K562 (cell line): ENCODE measurements around the gene PPP1R14B. TPM values are rescaled to one million over a fixed set of nuclear protein-coding genes. Genes with fewer than 3 reads are reported as not detected.

ENCODE experiments used
- ATAC-seq: fragments of 200-7000 bp; cut with Tn5 transposase; 3 replicates; pipeline ENCODE4 v1.9.1; 2020; ENCODE audit warnings: moderate library complexity
- BruUV-seq: library from RNA; stranded (reverse); fragments of 400-500 nt; replicated peaks from 2 replicates; lab custom pipeline; 2021; lab: Mats Ljungman, UMichigan
- CTCF ChIA-PET: fragments of 300-600 bp; formaldehyde crosslinking; extraction: SDS; loops from one replicate; lab custom pipeline; 2021; ENCODE audit warnings: low intra/inter-chr PET ratio; lab: Yijun Ruan, JAX
- POLR2A ChIA-PET: fragments of 300-600, 350-650 bp; sonication (Branson Sonifier 250); formaldehyde crosslinking; extraction: SDS; loops from one replicate; lab custom pipeline; 2021; ENCODE audit warnings: antibody characterized with exemption, inconsistent platforms; lab: Yijun Ruan, JAX
- DNase-seq, 4 experiments: peaks; one replicate each; pipeline versions ENCODE4 v3.0.0 to v3.0.0-alpha.2; 2011 to 2018; ENCODE audit warnings: low spot score in 3 of 4, mixed read lengths in 3 of 4; ENCODE audit errors: extremely low read depth in 1 of 4
- FAIRE-seq: peaks from 2 replicates; lab custom pipeline; 2011; peaks lifted over from hg19 to GRCh38; lab: Jason Lieb, UNC
- H2AFZ ChIP-seq: 2 replicates; pipeline ENCODE4 v1.6.0; 2011; ENCODE audit warnings: low read depth, low read length, control low read depth, inconsistent platforms
- H3K27ac ChIP-seq: fragments of 200-600 bp; 3 replicates; pipeline ENCODE4 v1.8.0; 2011; ENCODE audit warnings: low read depth, mild to moderate bottlenecking, control low read depth, inconsistent platforms, low read length, moderate library complexity, mixed read lengths; ENCODE audit errors: extremely low read depth
- H3K27me3 ChIP-seq, 2 experiments: fragments of 300-600 bp in 1 of 2; 2 replicates in 1 of 2; 3 replicates in 1 of 2; pipeline versions ENCODE4 v1.6.0 to v1.8.0; 2011; ENCODE audit warnings: inconsistent platforms in 2 of 2, low read length in 2 of 2, mild to moderate bottlenecking in 1 of 2, mixed read lengths in 1 of 2, moderate library complexity in 1 of 2; ENCODE audit not compliant: control insufficient read depth in 2 of 2, insufficient read depth in 2 of 2
- H3K36me3 ChIP-seq: fragments of 300-600 bp; 3 replicates; pipeline ENCODE4 v1.8.0; 2011; ENCODE audit warnings: mild to moderate bottlenecking, low read length, inconsistent platforms; ENCODE audit not compliant: control insufficient read depth, insufficient read depth
- H3K4me1 ChIP-seq, 2 experiments: fragments of 200-600 bp in 1 of 2; replicated peaks in 1 of 2; 2 replicates in 1 of 2; 3 replicates in 1 of 2; pipeline versions ENCODE4 v1.5.1 to v1.8.0; 2011; ENCODE audit warnings: inconsistent platforms in 2 of 2, low read length in 2 of 2, mild to moderate bottlenecking in 1 of 2, mixed read lengths in 1 of 2, moderate library complexity in 1 of 2; ENCODE audit not compliant: control insufficient read depth in 2 of 2, insufficient read depth in 2 of 2
- H3K4me2 ChIP-seq: 2 replicates; pipeline ENCODE4 v1.6.1; 2011; ENCODE audit warnings: low read length, control low read depth, inconsistent platforms, mixed read lengths; ENCODE audit not compliant: insufficient read depth
- H3K4me3 ChIP-seq: fragments of 200-600 bp; sonication (generic), shearing (Covaris generic); 2 replicates; pipeline ENCODE4 v1.5.1; 2016; ENCODE audit warnings: control low read depth, inconsistent platforms
- H3K79me2 ChIP-seq: fragments of 200-600 bp; 3 replicates; pipeline ENCODE4 v1.8.0; 2011; ENCODE audit warnings: low read length, inconsistent platforms; ENCODE audit not compliant: control insufficient read depth, insufficient read depth
- H3K9ac ChIP-seq, 2 experiments: 2 replicates each; pipeline versions ENCODE4 v1.6.0 to v1.6.1; 2011; ENCODE audit warnings: low read depth in 2 of 2, low read length in 2 of 2, control low read depth in 1 of 2, inconsistent platforms in 1 of 2, mild to moderate bottlenecking in 1 of 2, mixed read lengths in 1 of 2; ENCODE audit not compliant: insufficient read depth in 1 of 2
- H3K9me1 ChIP-seq: one replicate; pipeline ENCODE4 v1.6.0; 2011; ENCODE audit warnings: inconsistent platforms, mild to moderate bottlenecking, low read length, moderate library complexity; ENCODE audit not compliant: control insufficient read depth, insufficient read depth
- H3K9me3 ChIP-seq: replicated peaks from 2 replicates; pipeline ENCODE4 v1.5.1; 2011; ENCODE audit warnings: low read depth, low read length, inconsistent platforms; ENCODE audit not compliant: control insufficient read depth, insufficient read depth
- H4K20me1 ChIP-seq: replicated peaks from 2 replicates; pipeline ENCODE4 v1.6.1; 2011; ENCODE audit warnings: low read length, inconsistent platforms, mixed read lengths; ENCODE audit not compliant: control insufficient read depth, insufficient read depth
- BRD4 ChIP-seq: fragments of 200-600 bp; sonication (generic); IDR thresholded peaks from 2 replicates; pipeline ENCODE4 v1.6.1; 2017; ENCODE audit warnings: inconsistent platforms
- DPF2 ChIP-seq: fragments of 450-650 bp; IDR thresholded peaks from 2 replicates; pipeline ENCODE4 v1.6.1; 2016
- EP400 ChIP-seq: fragments of 450-650 bp; IDR thresholded peaks from 2 replicates; pipeline ENCODE4 v1.6.1; 2017; ENCODE audit warnings: antibody characterized with exemption, mild to moderate bottlenecking, moderate library complexity
- ERF ChIP-seq: fragments of 450-650 bp; formaldehyde crosslinking; IDR thresholded peaks from 2 replicates; pipeline ENCODE4 v1.4.0; 2020; ENCODE audit warnings: mild to moderate bottlenecking, mixed read lengths
- GABPB1 ChIP-seq: sonication (generic); formaldehyde crosslinking; IDR thresholded peaks from 2 replicates; pipeline ENCODE4 v1.8.0; 2022; ENCODE audit warnings: mild to moderate bottlenecking, missing genetic modification reagents
- HMG20B ChIP-seq: fragments of 250-450 bp; sonication (Bioruptor Pico); IDR thresholded peaks from 2 replicates; pipeline ENCODE4 v1.5.0; 2021; ENCODE audit warnings: mild to moderate bottlenecking
- MAFK ChIP-seq: IDR thresholded peaks from 2 replicates; pipeline ENCODE4 v1.6.1; 2011; ENCODE audit warnings: low read length, improper control_type of control experiment
- NFIX ChIP-seq: fragments of 250-450 bp; sonication (Bioruptor Pico); IDR thresholded peaks from 2 replicates; pipeline ENCODE4 v1.4.0; 2020; ENCODE audit warnings: low read depth, mild to moderate bottlenecking, moderate library complexity
- NFRKB ChIP-seq: fragments of 450-650 bp; IDR thresholded peaks from 2 replicates; pipeline ENCODE4 v1.6.1; 2016; ENCODE audit warnings: low read depth
- RFX1 ChIP-seq: fragments of 450-650 bp; IDR thresholded peaks from 2 replicates; pipeline ENCODE4 v1.6.1; 2016; ENCODE audit warnings: mild to moderate bottlenecking, moderate library complexity
- RNF2 ChIP-seq: sonication (generic); IDR thresholded peaks from 2 replicates; pipeline ENCODE4 v1.6.1; 2016
- ZNF146 ChIP-seq: IDR thresholded peaks from one replicate; pipeline ENCODE4 v1.6.1; 2018; ENCODE audit warnings: missing compliant biosample characterization; ENCODE audit not compliant: unreplicated experiment
- ZNF217 ChIP-seq: sonication (generic); formaldehyde crosslinking; IDR thresholded peaks from 2 replicates; pipeline ENCODE4 v1.8.0; 2022; ENCODE audit warnings: mild to moderate bottlenecking, missing genetic modification reagents
- ZNF384 ChIP-seq: IDR thresholded peaks from 2 replicates; pipeline ENCODE4 v1.6.1; 2012; ENCODE audit warnings: low read depth, low read length, improper control_type of control experiment
- WGBS: fragments of 100-300 bp; shearing (Covaris generic); methylation state at CpG from one replicate; pipeline ENCODE4 v1.1.6; 2016; ENCODE audit warnings: low coverage, mixed read lengths; ENCODE audit not compliant: insufficient coverage; ENCODE audit errors: missing lambda C conversion rate; 5-methylcytosine and 5-hydroxymethylcytosine counted together
- in situ Hi-C: fragments of 300-500 bp; cut with MboI; formaldehyde crosslinking; loops from 4 replicates; pipeline ENCODE4 v1.15.0; 2018; ENCODE audit warnings: inconsistent platforms, mixed read lengths
- intact Hi-C: fragments of 100-400 bp; cut with micrococcal nuclease; formaldehyde crosslinking; loops from 2 replicates; pipeline ENCODE4 v1.14.2; 2022
- polyA plus RNA-seq, 8 experiments: library from polyadenylated mRNA; depleted of rRNA in 4 of 8; stranded (reverse) in 5 of 8; unstranded in 3 of 8; fragments of >200 nt; fragmentation: Nextera tagmentation in 2 of 8; fragmentation: Illumina TruSeq in 1 of 8; extraction: Ambion mirVana in 2 of 8; extraction: Trizol in 1 of 8; gene quantifications; 2 replicates each; pipeline versions ENCODE4 v1.2.1 to v1.2.3, GENCODE V29; 2011 to 2014; ENCODE audit warnings: inconsistent platforms in 1 of 8, missing spikeins in 1 of 8
- total RNA-seq, 7 experiments: library from RNA; depleted of rRNA in 6 of 7; stranded (reverse); fragments of >200 nt in 6 of 7; fragmentation: Illumina TruSeq in 2 of 7; extraction: Trizol in 2 of 7; gene quantifications; 2 replicates each; pipeline versions ENCODE4 v1.2.1 to v1.2.3, GENCODE V29; 2011 to 2021; ENCODE audit warnings: low replicate concordance in 1 of 7
- TF ChIP-seq, protein P1 (sequence below): fragments of 450-650 bp; IDR thresholded peaks from 2 replicates; pipeline ENCODE4 v1.6.1; 2016; ENCODE audit warnings: antibody characterized with exemption
- TF ChIP-seq, protein P2 (sequence below), 2 experiments: IDR thresholded peaks; 2 replicates each; pipeline ENCODE4 v1.6.1; 2012; ENCODE audit warnings: improper control_type of control experiment in 2 of 2, low read depth in 2 of 2, low read length in 2 of 2, borderline replicate concordance in 1 of 2
- TF ChIP-seq, protein P3 (sequence below): fragments of 250-450 bp; sonication (Bioruptor Pico); IDR thresholded peaks from 2 replicates; pipeline ENCODE4 v1.4.0; 2020; ENCODE audit warnings: borderline replicate concordance

Gene PPP1R14B
- total and polyA plus RNA-seq, 9 of the 15 experiments (the other 6 are each of a cell fraction or from before 2014, with no cell fraction given) = 7.7 to 566 (median 212) TPM

DNA sequence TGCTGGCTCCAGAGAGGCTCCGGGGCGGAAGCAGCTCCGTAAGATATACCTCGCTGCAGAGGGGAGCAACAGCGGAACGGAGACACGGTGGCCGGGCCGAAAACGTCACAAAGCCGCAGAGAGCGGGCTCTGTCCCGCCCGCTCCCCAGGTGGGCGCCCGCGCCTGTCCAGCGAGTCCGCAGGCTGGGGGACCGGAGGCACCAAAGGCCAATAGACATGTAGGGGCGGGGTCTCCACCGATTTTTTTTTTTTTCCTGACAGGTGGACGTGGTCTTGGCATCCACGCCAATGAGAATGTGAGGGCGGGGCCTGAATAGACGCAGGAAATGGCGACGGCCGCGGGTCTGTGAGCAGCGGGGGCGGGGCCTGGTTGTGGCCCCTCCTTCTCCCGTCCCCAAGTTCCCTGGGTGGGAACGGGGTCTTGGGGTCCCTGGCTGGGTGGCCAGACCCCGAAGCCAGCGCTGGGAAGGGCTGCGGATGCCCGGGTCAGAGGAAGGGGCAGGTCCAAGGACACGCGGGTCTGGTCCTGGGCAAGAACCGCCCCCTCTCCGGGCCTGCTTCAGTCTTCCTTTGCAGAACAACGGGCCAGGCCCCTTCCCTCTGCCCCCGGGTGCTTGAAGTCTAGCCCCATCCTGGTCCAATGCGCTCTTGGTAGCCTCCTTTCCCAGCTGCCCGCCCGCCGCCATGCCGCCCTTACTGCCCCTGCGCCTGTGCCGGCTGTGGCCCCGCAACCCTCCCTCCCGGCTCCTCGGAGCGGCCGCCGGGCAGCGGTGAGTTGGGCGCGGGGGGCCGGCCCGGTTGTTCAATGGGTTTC, 16.4 kb downstream of the PPP1R14B start, which contains the start of gene DNAJC4 (continued):
- TF ChIP-seq, protein P1, sequence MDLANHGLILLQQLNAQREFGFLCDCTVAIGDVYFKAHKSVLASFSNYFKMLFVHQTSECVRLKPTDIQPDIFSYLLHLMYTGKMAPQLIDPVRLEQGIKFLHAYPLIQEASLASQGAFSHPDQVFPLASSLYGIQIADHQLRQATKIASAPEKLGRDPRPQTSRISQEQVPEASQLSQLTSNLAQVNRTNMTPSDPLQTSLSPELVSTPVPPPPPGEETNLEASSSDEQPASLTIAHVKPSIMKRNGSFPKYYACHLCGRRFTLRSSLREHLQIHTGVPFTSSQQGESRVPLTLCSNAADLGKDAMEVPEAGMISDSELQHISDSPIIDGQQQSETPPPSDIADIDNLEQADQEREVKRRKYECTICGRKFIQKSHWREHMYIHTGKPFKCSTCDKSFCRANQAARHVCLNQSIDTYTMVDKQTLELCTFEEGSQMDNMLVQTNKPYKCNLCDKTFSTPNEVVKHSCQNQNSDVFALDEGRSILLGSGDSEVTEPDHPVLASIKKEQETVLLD = 0 out of 2 replicates have a peak, but pooled peaks have one; percentile 4
- TF ChIP-seq GABPB1 (CRISPR knock-in tag) (peak; percentile 71), RNF2 (0 out of 2 replicates have a peak, but pooled peaks have one; percentile 14), BRD4 (no peak), ZNF384 (peak; percentile 98), ZNF217 (CRISPR knock-in tag) (no peak), EP400 (0 out of 2 replicates have a peak, but pooled peaks have one; percentile 44), NFRKB (no peak)
- TF ChIP-seq, all 486 proteins: peak for 99

DNA sequence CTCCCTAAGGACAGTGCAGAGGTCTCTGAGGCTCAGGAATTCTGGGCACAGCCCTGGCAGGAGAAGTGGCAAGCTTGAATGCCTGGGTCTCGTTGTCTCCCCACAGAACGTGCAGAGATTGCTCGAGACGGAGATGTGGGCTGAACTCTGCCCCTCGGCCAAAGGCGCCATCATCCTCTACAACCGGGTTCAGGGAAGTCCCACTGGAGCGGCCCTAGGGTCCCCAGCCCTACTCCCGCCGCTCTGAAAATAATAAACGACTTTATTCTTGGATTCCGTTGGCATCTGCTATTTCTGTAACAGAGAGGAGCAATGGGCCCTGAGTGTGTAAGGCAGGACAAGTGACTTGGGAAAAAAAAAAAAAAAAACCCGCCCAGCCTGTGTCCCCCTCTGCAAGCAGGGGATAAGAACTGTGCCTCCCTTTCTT, 17.0 kb downstream of the PPP1R14B start:
- H3K27me3 ChIP-seq = no peaks in the 10 kb centered on the region
- H3K9ac ChIP-seq = peak overlapping the region; percentile 91 to 96
- H3K79me2 ChIP-seq = peaks cover 56% of the 10 kb centered on the region
- ChIA-PET CTCF (no interaction called here), POLR2A (interaction anchor here (0.9 to 1.0 kb wide), 3 partner anchors 10 to 255 kb away, joined by 3 read pairs; partner anchors contain the start of genes COX8A and FERMT3)
- no peaks in the 10 kb centered on the region for H4K20me1 ChIP-seq
- peak overlapping the region; percentile 76 for H3K4me3 ChIP-seq
- FAIRE-seq (no peak), DNase-seq (no peak), ATAC-seq (no peak)
- BruUV-seq = no TSS peak
- H3K4me1 ChIP-seq = peaks cover 29 to 82% of the 10 kb centered on the region in 2 experiments
- intact Hi-C loops (loop anchor here (2.0 kb wide), 2 partner anchors 23 to 45 kb away; partner anchors contain the start of gene FERMT3), in situ Hi-C loops (no loop called here)
- peak overlapping the region; percentile 95 for H3K4me2 ChIP-seq
- no peaks in the 10 kb centered on the region for H3K9me3 ChIP-seq
- H3K27ac ChIP-seq = peak overlapping the region; percentile 92
- peaks cover 14% of the 10 kb centered on the region; the same call in 2 of the 3 replicates for H3K36me3 ChIP-seq
- peak overlapping the region; percentile 88 for H2AFZ ChIP-seq
- WGBS = 40% methylated on average over 12 of the region's 13 CpGs
- H3K9me1 ChIP-seq = peaks cover 1% of the 10 kb centered on the region
- TF ChIP-seq, protein P2, sequence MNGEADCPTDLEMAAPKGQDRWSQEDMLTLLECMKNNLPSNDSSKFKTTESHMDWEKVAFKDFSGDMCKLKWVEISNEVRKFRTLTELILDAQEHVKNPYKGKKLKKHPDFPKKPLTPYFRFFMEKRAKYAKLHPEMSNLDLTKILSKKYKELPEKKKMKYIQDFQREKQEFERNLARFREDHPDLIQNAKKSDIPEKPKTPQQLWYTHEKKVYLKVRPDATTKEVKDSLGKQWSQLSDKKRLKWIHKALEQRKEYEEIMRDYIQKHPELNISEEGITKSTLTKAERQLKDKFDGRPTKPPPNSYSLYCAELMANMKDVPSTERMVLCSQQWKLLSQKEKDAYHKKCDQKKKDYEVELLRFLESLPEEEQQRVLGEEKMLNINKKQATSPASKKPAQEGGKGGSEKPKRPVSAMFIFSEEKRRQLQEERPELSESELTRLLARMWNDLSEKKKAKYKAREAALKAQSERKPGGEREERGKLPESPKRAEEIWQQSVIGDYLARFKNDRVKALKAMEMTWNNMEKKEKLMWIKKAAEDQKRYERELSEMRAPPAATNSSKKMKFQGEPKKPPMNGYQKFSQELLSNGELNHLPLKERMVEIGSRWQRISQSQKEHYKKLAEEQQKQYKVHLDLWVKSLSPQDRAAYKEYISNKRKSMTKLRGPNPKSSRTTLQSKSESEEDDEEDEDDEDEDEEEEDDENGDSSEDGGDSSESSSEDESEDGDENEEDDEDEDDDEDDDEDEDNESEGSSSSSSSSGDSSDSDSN (IDR thresholded peaks at IDR 0.05; ENCODE audit: borderline replicate concordance in 1 of 2, low read depth in 2 of 2, low read length in 2 of 2) = no peak
- TF ChIP-seq HMG20B (CRISPR knock-in tag) (no peak), MAFK (no peak), DPF2 (peak; percentile 61), NFIX (no peak), ERF (CRISPR knock-in tag) (no peak), RFX1 (no peak), ZNF146 (CRISPR knock-in tag) (no peak)
- TF ChIP-seq, protein P3, sequence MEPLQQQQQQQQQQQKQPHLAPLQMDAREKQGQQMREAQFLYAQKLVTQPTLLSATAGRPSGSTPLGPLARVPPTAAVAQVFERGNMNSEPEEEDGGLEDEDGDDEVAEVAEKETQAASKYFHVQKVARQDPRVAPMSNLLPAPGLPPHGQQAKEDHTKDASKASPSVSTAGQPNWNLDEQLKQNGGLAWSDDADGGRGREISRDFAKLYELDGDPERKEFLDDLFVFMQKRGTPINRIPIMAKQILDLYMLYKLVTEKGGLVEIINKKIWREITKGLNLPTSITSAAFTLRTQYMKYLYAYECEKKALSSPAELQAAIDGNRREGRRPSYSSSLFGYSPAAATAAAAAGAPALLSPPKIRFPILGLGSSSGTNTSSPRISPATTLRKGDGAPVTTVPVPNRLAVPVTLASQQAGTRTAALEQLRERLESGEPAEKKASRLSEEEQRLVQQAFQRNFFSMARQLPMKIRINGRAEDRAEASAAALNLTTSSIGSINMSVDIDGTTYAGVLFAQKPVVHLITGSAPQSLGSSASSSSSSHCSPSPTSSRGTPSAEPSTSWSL (CRISPR knock-in tag) = no peak
